IPS DF 19.7 (cell line): ENCODE results near the gene MIA2.
"Not testable (repeated sequence)": the region's sequence is repeated elsewhere in the genome, so short reads cannot be mapped to it uniquely, and the experiment has no call there.

Experiments used
- DNase-seq: peaks from one replicate; pipeline ENCODE4 v3.0.0-alpha.2; 2013; ENCODE audit warnings: low read depth, low spot score

Gene MIA2

GRCh38 chr14:39268393-39268792 lies 34.7 kb downstream of the MIA2 start:
- DNase-seq: no peak

GRCh38 chr14:39272918-39273317 lies 39.2 kb downstream of the MIA2 start:
- DNase-seq: no peak

- no peak for DNase-seq
Observed at GRCh38 chr14:39275395-39275794, 41.7 kb downstream of the MIA2 start.

GRCh38 chr14:39276005-39276404 lies 42.3 kb downstream of the MIA2 start:
- DNase-seq: no peak

DNA sequence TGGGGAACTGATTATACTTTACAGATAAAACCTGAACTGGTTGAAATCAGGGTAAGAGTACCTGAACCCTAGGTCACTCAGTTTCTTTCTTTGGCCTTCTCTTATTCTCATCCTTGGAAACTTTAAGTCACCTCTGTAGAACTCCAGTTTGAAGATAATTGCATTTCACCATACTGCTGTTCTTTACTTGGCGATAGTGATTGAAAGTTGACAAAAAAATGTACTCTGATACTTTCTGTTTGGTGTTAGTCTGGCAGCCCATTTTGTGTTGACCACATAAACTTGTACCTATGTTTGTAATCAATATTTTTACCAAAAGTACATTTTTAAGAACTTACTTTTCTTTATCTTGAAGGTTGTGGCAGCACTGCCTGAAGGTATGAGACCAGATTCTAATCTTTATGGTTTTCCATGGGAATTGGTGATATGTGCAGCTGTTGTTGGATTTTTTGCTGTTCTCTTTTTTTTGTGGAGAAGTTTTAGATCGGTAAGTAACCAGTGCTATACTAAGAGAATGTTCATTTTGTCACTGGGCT lies 42.9 kb downstream of the MIA2 start:
- DNase-seq: no peak

DNA sequence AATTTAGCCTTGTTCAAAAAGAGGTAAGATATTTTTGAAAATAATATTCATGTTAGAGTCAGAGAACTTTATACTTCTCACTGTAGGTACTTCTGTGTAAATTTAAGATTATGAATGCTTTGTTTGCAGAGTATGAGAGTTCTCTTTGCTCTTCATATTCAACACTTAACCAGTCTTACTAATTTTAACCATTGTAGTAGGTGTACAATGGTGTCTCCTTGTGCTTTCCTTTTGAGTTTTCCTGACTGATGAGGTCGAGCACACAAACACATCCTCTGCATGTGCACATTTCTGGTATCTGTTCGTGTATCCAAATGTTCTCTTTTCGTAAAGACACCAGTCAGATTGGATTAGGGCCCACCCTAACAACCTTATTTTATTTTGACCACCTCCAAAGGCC lies 45.8 kb downstream of the MIA2 start:
- DNase-seq: no peak

DNA sequence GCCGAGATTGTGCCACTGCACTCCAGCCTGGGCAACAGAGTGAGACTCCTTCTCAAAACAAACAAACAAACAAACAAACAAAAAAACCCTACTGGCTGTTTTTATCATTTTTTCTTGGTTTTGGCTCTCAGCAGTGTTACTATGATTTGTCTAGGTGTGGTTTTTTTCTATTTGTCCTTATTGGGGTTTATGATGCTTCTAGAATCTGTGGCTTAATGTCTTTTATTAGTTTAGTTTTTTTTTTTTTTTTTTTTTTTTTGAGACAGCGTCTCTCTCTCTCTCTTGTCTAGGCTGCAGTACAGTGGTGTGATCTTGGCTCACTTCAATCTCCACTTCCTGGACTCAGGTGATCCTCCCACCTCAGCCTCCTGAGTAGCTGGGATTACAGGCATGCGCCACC lies 47.0 kb downstream of the MIA2 start:
- not testable (repeated sequence) for DNase-seq

DNA sequence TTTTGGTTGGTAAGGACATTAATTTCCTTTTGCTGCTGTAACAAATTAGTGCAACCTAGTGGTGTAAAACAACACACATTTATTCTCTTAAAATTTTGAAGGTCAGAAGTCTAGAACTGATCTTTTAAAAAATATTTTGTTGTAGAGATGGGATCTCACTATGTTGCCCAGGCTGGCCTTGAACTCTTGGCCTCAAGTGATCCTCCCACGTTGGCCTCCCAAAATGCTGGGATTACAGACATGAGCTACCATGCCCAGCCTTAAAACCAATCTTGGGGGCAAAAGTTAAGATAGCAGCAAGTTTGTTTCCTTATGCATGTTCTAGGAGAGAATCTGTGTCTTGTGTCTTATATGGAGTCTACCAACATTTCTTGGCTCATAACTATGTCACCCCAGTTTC lies 55.8 kb downstream of the MIA2 start:
- DNase-seq: no peak

DNA sequence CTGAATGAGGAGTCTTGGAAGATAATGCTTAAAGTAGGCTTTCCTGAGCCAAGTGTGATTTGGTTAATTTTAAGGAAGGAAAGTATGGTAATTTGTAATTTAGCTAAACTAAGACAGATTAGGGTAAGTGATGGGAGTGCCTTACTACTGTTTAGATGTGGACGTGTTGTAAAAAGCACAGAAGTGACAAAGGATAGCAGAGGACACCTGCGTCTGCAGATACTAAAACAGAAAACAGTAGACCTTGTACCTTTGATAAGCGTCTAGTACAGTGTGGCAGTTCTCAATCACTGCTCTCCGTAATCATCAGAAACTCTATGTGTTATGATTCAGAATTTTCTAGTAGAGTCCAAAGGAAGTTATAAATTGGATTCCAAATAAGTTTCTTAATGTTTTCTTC lies 58.0 kb downstream of the MIA2 start:
- DNase-seq: no peak

DNA sequence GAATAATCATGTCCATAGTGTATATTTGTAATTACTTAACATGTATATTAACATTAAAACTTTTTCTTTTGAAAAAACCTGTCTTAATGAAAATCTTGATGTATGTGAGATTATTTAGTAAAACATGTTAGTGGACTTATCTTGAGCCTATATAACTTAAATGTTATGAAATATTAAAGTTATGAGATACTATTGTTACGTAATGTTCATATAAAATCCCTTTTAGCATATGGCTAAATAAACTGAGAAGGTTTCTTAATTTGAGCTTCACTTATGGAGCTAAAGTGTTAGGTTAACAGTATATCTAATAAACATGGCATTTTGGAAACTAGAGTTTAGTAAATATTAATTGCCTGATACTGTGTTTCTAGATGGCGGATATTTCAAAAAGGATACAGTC lies 59.9 kb downstream of the MIA2 start:
- no peak for DNase-seq

- not testable (repeated sequence) for DNase-seq
Observed at GRCh38 chr14:39300389-39300788, 66.7 kb downstream of the MIA2 start.

- no peak for DNase-seq
Observed at GRCh38 chr14:39302124-39302810, 68.6 kb downstream of the MIA2 start.

DNA sequence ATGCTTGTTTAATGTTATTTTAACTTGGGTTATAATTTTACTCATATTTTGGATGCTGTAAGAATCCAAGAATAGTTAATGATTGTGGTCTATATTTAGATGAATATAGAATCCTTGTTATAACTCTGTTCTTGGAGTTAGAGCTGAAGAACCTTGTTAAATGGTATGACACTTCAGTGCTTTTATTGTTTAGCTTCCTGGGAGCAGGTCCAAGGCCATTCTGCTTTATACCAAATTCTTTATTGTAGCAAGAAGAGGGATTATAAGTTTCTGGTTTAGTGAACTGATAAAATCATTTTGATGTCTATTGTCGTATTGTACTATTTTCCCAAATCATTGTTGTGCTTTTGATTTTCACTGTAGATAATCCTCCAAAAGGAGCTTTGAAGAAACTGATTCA lies 69.4 kb downstream of the MIA2 start:
- no peak for DNase-seq

GRCh38 chr14:39307815-39308214 lies 74.1 kb downstream of the MIA2 start:
- DNase-seq: no peak

GRCh38 chr14:39310051-39310450 lies 76.3 kb downstream of the MIA2 start:
- no peak for DNase-seq

- no peak for DNase-seq
Observed at GRCh38 chr14:39315859-39316444, 82.2 kb downstream of the MIA2 start.

GRCh38 chr14:39316830-39317553 lies 83.3 kb downstream of the MIA2 start:
- no peak for DNase-seq

DNA sequence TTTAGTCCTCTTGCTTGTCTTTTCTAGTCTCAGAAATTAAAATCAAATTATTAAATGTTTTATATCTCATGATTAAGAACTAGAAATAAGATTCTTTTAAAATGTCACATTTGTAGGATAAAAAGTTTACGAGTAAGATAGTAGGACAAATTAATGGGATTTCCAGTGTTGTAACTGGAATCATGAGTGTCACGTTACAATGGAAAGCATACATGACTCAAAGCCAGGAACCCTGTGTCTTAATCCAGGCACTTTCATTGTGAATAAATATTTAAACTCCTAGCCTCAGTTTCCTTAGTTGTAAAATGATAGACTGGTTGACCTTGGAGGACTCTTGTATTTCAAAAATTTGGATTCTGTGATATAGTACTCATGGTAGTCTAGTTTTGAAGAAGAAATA lies 84.9 kb downstream of the MIA2 start:
- DNase-seq: no peak

DNA sequence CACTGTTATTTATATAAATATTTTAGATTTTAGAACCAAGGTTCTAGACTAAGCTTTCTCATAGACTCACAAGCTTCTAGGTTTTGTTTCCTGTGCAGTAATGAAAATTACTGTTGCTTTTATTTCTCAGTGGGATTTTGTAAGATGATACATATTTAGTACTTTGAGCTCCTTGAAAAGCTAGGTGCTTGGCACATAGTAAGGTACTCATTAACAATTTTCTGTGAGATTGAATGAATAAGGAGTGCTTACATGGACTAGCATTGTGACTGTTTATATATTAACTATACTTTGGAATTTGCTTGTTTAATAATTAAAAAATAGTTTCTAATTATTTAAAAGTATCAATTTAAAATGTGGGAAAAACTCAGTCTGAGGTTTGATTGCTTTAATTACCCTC lies 85.7 kb downstream of the MIA2 start:
- no peak for DNase-seq

GRCh38 chr14:39320318-39320717 lies 86.6 kb downstream of the MIA2 start:
- no peak for DNase-seq

- no peak for DNase-seq
Observed at GRCh38 chr14:39322807-39323206, 89.1 kb downstream of the MIA2 start.

DNA sequence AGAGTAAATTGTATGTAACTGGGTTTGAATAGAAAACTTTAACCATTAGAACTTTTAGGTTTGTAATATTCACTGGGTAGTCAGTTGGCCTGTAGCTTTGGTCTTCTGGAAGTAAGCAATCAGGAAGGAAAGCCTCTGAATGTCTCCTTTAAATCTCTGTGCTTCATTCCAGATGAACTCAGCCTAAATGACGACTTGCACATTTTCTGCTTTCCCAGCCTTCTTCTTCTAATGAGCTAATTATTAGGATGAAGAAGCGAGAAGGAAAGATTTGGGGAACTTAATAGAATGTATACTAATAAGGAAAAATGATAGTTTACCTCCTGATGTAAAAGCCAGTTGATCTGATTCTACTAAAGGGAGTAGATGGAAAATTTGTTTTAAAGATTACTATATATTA lies 90.4 kb downstream of the MIA2 start:
- DNase-seq: no peak

DNA sequence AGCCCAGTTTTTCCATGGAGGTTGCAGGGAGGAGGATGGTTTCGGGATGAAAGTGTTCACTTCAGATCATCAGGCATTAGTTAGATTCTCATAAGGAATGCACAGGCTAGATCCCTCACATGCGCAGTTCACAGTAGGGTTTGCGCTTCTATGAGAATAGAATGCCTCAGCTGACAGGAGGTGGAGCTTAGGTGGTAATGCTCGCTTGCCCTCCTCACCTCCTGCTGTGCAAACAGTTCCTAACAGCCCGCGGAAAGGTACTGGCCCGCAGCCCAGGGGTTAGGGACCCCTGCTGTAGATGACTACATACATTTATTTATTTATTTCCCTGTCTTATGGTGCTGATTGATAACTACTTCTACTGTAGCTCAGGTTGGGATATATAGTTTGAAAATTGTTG lies 105.3 kb downstream of the MIA2 start:
- peak; percentile 20 for DNase-seq
